GM19023 (cell line): ENCODE data around the gene RMRP.
A peak's percentile ranks its signal among the peaks of the same experiment; 100 is the strongest.

Experiments used
- ATAC-seq: cut with Tn5 transposase; IDR thresholded peaks from one replicate; pipeline ENCODE4 v1.9.1; 2021; ENCODE audit warnings: mild to moderate bottlenecking, moderate library complexity; ENCODE audit not compliant: unreplicated experiment

Gene RMRP

DNA sequence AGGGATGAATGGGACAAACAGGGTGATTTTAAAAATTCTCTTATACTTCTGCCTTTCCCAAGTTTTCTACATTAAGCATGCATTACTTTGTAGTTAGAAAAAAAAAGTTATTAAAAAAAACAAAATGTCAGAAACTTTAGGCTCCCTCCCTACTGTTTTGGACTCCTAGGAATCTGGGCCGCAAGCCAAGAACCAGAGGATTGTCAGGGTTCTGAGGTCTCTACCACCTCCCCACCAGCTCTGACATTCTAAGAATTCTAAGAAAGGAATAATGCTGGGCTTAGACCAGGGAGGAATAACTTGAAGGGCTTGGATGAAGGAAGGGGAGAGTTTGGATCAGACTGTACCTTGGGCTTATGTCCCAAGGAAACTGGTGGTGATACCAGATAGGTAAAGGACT lies 8.2 kb upstream of the RMRP start:
- no peak for ATAC-seq

DNA sequence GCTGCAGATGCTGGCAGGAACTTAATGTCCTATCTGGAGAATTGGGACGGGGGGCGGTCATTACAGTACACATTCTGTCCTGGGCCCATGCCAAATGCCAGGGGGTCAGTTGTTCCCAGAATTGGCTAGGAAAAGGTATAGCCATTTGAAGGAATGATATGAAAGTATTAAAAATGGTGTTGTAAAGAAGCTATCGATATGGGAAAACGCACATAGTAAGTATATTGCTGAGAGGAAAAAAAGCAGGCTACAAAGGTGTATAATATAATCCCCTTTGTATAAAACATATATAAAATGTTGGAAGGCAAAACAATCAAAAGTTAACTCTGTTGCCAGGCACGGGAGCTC lies 7.6 kb upstream of the RMRP start:
- no peak for ATAC-seq

DNA sequence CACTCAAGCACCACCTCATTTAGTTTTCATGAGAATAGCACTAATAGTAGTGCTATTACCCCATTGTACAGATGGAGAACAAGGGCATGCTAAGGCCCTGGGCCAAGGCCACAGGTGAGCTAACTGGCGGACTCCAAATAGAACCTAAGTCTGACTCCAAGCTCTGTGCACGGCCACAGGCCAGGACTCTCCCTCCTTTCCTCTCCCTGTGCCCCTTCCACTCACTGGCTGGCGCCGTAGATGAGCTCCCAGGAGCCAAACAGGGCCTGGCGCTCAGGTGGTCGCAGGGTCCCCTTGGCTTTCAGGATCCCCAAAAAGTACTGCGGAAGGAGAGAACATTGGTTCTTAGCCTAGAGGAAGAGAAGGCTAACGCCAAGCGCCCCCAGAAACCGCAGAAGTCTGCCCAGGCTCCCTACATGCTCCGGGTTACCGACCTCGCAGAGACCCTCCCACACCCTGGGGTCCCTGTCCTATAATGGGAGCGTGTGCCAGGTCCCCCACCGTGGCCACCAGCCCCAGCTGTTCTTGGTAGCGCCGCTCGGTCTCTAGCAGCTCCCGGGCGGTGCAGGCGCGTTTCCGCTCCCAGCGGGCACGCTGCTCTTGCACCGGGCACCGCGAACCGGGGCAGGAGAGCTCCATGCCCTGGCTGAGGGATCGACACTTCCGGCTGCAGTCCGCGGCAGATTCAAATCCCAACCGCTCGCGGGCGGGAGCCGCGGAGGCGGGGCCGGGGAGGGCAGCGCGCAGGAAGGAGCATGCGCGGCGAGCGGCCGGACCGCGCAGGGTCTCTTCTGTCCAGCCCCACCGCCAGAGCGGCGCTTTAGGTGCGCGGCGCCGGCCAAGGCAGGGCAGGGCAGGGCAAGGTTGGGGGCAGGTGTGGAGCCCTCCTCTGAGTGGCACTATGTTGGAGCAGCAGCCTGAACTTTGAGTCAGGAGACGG lies 7.0 kb upstream of the RMRP start, which contains the start of gene ARHGEF39:
Gene ARHGEF39 (minus strand): TSS at position 665 of the 940 bp plus-strand sequence. CDS start 26 bp downstream, at position 639.
- ATAC-seq = peak; percentile 64

DNA sequence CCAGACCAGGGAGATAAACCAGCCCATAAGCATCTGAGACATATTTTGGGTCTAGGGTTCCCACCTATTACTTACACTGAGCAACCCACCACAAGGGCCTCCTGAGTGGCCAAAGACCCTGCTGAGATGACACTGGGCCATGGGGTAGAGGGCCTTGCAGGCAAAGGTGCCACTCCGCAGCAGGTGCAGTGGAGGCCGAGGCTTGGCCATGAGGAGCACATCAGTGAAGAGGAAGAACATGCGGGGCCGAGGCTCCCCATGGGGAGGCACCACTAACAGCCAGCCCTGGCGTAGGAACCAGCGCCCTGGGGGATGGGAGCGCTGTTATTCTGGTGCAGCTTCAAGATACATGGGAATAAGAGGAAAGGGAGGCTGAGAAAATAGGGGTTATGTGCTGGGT lies 4.6 kb upstream of the RMRP start:
- ATAC-seq = no peak

DNA sequence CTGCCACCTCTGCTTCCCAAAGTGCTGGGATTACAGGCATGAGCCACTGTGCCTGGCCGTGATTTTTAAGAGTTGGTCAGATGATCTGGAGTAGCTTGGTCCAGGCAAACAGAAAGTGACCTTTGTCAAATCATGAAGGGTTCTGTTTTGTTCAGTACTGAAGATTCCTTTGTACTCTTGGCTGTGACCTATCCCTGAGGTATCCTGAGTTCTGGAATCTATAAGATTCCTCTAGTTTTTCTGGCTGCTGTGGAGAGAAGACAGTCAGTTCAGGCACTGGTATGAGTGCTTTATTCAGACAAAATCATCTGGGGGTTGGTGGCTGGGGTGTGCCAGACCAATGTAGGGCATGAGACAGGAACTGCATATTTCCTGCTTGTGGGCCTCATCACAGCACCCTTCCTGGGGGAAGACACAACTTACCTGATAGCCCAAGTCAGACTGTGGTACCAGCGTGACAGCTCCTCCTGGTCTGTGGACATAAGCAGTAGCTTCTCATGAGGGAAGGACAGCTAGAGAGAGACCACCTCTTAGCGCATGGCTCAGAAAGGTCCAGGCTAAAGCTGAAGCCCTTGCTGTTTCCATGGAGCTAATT lies 4.0 kb upstream of the RMRP start:
- no peak for ATAC-seq

DNA sequence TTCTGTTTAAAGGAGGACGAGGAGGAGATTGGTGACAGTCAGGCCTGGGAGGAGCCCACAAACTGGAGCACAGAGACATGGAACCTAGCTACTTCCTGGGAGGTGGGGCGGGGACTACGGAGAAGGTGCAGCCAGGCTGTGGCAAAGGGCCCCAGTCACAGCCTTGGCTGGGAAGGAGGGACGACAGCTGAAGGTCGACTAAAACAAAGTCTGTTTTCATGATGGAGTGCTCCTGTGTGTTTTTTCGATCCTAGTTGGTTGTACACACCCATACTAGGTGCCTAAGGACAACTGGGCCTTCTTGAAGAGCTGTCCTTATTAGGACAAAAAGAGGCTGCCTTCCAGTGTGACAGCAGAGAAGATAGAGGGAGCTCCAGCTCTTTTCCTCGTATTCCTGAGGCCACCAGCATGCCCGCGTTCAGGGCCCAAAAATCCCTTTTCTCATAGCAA lies 3.2 kb upstream of the RMRP start:
- ATAC-seq = no peak

DNA sequence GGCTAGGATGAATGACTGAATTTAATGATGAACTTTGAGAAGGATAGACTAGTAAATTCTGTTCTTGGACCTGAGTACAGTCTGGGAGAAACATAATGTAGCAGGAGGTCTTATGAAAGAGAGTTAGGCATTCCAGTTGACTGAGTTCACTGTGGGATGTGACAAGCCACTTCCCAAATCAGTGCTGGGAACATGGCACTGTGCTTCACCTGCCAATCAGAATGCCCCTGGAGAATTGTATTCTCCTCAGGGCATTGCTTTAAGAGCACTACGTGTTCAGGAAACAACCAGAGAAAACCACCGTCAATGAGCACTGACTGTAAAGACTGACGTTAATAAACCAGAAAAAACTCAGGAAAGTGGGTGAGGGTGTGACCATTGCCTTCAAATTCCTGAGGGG lies 1.5 kb upstream of the RMRP start:
- ATAC-seq = no peak

DNA sequence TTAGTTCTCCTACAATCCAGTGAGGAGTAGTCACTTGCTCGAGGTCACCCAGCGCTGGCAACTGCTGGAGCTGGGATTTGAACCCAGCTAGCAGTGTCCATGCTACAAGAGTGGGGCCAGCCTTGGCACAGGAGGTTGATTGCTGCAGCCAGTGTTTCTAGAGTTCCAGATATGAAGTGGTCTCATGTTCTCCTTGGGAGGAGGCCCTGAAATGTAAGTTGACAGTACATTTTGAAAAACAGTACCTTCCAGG lies 1.1 kb upstream of the RMRP start:
- ATAC-seq = no peak

DNA sequence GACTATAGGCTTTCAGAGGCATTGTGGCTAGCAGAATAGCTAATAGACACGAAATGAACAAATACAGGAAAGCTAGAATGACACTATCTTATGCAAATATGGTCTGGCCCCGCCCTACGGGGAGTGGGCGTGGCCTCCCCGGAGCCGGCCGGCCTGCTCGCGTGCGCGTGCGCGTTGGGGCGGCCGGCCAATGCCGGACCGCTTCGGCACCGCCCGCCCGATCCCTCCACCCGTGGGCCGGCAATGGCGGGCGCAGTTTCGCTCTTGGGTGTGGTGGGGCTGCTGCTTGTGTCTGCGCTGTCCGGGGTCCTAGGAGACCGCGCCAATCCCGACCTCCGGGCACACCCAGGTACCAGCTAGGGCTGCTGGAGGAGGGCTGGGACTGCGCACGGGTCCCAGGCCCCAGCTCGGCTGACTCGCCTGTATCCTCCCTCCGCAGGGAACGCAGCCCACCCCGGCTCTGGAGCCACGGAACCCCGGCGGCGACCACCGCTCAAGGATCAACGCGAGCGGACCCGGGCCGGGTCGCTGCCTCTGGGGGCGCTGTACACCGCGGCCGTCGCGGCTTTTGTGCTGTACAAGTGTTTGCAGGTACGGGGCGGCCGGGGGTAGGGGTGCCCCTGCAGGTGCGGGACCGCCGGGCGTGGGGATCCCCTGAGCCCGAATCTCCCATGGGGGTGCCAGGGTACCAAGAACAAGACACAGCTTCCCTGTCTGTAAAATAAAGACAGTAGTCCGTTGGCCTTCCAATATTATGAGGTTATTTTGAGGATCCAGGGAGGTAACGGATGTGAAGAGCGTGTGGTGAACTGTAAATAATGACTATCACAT lies 533 bp upstream of the RMRP start, which contains the start of gene CCDC107:
Gene CCDC107 (plus strand): TSS at position 156 of the 831 bp plus-strand sequence. CDS start 88 bp downstream, at position 244.
- ATAC-seq = peak; percentile 66

DNA sequence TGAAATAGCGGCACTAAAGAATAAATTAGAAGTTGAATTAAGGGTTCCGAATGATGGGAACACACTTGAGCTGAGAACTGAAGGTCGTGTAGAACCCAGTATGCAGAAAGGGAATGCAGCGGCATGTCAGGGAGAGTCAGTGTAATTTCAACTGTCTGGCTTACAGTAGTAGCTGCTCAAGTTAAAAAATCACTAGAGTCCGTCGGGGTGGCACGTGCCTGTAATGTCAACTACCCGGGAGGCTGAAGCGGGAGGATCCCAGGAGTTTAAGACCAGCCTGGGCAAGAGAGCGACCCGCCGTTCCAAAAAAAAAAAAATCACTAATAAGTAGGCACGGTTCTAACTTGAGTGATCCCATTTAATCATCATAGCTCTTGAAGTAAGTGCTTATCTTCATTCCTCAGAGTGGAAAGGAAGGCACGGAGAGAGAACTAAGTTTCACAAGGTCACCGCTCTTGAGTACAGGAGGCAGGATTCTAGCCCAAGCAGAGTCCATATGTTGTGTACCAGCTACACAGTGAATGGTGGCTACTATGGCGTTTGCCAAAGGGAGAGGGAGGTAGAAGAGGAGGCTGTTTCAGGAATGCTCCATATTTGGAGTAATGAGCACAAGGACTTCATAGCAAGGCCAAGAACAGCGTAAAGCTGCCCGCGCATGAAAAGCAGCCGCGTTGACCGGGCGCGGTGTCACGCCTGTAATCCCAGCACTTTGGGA lies 831 bp downstream of the RMRP start:
- peak; percentile 1 for ATAC-seq

DNA sequence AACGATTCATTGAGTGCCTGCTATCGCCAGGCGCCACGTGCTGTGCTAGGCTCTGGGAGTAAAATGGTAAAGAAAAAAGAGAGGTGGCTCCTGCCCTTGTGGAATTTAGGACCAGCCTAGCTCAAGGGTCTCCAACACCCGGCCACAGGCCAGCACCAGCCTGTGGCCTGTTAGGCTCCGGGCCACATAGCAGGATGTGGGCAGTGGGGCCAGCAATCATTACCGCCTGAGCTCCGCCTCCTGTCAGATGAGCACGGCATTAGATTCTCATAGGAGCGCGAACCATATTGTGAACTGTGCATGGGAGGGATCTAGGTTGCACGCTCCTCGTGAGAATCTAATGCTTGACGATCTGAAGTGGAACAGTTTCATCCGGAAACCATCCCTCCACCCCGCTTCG lies 1.5 kb downstream of the RMRP start:
- no peak for ATAC-seq

DNA sequence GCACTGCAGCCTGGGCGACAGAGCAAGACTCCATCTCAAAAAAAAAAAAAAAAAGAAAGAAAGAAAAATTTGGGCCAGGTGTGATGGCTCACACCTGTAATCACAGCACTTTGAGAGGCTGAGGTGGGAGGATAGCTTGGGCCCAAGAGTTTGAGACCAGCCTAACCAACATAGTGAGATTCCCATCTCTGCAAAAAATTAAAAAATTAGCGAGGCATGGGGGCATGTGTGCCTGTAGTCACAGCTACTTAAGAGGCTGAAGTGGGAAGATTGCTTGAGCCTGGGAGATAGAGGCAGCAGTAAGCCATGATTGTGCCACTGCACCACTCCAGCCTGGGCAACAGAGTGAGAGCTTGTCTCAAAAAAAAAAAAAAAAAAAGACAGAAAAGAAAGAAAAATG lies 4.2 kb downstream of the RMRP start:
- ATAC-seq = no peak

DNA sequence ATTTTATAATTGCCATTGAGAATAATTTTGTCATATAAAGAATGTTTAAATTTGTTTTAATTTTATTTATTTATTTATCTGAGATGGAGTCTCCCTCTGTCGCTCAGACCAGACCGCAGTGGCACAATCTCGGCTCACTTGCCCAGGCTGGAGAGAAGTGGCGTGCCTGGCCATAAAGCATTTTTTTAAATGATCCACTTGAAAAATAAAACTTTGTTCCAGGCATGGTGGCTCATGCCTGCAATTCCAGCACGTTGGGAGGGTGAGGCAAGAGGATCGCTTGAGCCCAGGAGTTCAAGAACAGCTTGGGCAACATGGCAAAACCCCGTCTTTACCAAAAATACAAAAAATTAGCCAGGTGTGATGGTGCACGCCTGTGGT lies 5.0 kb downstream of the RMRP start:
- ATAC-seq = no peak

DNA sequence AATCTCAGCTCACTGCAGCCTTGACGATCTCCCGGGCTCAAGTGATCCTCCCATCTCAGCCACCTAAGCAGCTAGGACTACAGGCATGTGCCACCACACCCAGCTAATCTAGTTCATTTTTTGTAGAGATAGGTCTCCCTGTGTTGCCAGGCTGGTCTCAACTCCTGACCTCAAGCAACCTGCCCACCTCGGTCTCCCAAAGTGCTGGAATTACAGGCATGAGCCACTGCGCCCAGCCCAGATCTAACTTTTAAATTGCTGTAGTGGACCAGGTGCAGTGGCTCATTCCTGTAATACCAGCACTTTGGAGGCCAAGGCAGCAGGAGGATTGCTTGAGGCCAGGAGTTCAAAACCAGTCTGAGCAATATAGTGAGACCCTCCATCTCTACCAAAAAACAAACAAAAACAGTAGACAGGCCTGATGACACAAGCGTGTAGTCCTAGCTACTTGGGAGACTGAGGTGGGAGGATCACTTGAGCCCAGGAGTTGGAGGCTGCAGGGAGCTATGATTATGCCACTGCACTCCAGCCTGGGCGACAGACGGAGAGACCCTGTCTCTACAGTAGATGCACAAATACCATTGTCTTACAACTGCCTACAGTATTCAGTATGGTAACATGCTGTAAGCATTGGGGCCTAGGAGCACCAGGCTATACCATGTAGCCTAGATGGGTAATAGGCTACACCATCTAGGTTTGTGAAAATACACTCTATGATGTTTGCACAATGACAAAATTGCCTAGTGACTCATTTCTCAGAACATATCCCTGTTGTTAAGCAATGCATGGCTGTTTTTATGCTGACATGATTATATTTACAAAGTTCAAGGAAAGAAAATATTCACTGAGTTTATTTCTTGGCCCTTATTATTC lies 5.6 kb downstream of the RMRP start:
- no peak for ATAC-seq

DNA sequence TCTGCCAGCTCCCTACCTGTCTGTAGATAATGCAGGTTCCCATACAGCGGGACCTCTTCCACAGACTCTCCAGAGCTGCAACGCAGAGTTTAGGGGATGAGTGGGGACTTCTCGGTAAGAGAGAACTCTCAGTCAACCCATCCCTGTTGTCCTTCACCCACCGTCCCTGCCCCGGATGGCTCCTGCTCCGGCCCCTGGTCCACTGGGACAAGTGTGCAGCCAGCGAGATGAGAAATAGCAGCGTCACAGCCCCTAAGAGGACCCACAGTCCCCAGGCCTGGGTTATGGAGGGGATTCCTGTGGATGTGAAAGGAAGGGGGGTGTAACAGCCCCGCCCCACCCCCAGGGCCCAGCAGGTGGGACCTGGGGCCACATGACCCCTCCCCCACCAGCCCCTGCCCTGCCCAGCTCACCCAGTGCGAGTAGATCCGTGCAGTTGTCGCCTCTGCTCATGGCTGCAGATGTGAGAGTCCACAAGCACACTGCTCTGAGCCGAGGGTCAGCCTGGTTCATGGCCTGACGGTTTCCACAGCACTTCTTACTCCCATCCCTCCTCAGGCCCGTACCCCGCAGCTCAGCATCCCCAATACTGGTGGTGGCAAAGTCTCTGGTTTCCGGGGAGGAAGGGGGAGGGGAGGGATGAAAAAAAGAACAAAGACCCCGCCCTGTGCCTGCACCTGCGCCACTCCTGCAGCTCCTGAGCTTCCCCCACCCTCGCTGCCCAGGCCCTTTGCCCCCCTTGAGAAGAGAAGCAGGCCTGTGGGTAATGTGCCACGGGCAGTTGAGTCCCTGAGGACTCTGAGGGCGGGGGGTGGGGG lies 7.3 kb downstream of the RMRP start, which contains the start of gene SIT1:
Gene SIT1 (minus strand): TSS at position 591 of the 818 bp plus-strand sequence. CDS start 78 bp downstream, at position 513.
- ATAC-seq = no peak

DNA sequence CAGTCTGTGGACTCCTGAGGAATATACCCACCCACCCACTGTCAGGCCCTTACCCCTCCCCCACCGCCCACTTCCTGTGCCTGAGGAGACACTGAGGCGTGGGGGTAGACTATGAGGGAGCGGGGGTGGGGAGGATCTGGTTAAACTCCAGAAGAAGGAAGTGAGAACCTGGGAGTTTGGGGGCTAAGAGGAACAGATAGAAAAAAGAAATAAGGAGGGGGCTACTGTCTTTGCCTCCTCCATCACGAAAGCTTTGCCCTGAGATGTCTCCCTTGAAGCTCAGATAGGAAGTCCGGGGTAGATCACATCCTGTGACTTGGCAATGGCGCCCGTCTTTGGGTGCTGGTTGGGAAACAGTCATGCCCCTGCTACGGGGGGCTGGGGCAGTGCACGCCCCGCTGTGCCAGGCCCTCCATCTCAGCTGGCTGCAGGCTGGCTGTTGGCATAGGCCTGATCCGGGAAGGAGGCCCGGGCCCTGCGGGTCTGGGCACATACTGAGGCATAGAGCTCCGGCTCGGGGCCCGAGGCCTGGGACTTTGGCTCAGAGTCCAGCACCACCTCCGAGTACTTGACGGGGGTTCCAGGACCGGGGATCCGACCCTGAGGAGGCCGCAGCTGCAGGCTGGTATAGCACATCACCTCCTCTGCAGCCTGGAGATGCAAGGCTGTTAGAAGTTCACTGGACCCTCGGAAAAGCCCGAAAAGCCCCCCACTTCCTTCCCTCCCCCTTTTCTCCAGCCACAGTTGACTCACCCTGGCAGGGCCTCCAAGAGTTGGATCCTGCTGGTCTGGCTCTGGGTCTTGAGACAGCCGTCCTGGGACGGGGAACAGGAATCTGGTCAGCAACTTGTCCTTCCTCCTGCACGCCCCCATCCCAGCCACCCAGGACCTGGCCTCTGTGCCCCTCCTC lies 8.1 kb downstream of the RMRP start:
- ATAC-seq = no peak

DNA sequence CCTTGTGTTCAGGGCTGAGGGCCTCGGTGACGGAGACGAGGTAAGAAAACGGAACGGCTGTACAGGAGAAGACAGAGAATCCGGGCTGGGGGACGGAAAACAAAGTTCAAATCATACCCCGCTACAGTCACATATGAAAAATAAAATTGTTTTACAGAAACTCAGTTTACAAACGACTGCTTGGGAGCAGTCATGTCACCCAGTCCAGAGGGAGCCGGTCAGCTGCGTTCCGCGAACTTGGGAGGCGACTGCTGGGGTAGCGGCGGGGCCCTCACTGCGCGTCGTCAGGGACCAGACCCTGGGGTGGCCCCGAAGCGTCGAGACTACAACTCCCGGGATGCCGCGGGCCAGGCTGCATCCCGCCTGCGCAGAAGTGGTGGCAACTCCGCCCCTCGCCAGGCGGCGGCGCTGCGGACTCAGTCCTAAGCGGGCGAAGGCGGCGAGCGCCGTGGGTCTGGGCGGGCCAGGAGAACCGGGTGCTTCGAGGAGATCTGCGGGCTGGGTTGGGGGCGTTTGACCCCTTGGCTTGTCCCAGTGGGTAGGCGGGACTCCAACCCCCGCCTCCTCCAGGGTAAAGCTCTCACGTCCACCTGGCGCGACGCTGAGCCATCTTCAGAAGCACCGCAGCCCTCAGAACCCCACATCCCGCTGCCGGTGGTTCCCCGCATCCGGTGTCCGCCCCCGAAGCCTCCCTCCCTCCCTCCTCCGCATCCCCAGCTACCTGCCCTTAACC lies 11.1 kb downstream of the RMRP start:
- peak; percentile 77 for ATAC-seq
